Effector CD8-positive, alpha-beta T cell (primary cell): ENCODE measurements around the gene LRRC4C.
"Not testable (repeated sequence)": the region's sequence is repeated elsewhere in the genome, so short reads cannot be mapped to it uniquely, and the experiment has no call there.

Experiments
- DNase-seq: peaks from one replicate; lab custom pipeline; 2025; lab: John Stamatoyannopoulos, UW

Gene LRRC4C

GRCh38 chr11:40701027-40701426 is 758.4 kb downstream of the LRRC4C start:
- DNase-seq: no peak

- no peak for DNase-seq
Observed at GRCh38 chr11:40689823-40690222, 769.6 kb downstream of the LRRC4C start.

GRCh38 chr11:40688369-40688768 is 771.1 kb downstream of the LRRC4C start:
- no peak for DNase-seq

- DNase-seq: no peak
Observed at GRCh38 chr11:40686765-40687164, 772.7 kb downstream of the LRRC4C start.

GRCh38 chr11:40683010-40683409 is 776.4 kb downstream of the LRRC4C start:
- DNase-seq: no peak

- no peak for DNase-seq
Observed at GRCh38 chr11:40679276-40679675, 780.2 kb downstream of the LRRC4C start.

GRCh38 chr11:40647295-40647694 is 812.2 kb downstream of the LRRC4C start:
- no peak for DNase-seq

- DNase-seq: no peak
Observed at GRCh38 chr11:40642284-40642683, 817.2 kb downstream of the LRRC4C start.

- no peak for DNase-seq
Observed at GRCh38 chr11:40619654-40620053, 839.8 kb downstream of the LRRC4C start.

- no peak for DNase-seq
Observed at GRCh38 chr11:40606800-40607199, 852.7 kb downstream of the LRRC4C start.

- DNase-seq: no peak
Observed at GRCh38 chr11:40602866-40603552, 856.4 kb downstream of the LRRC4C start.

GRCh38 chr11:40597546-40598113 is 861.8 kb downstream of the LRRC4C start:
- DNase-seq: no peak

GRCh38 chr11:40573254-40573891 is 886.1 kb downstream of the LRRC4C start:
- DNase-seq: no peak

- no peak for DNase-seq
Observed at GRCh38 chr11:40569947-40570531, 889.4 kb downstream of the LRRC4C start.

GRCh38 chr11:40567392-40567791 is 892.1 kb downstream of the LRRC4C start:
- DNase-seq: no peak

- DNase-seq: no peak
Observed at GRCh38 chr11:40544162-40544561, 915.3 kb downstream of the LRRC4C start.

- DNase-seq: no peak
Observed at GRCh38 chr11:40542821-40543220, 916.6 kb downstream of the LRRC4C start.

- DNase-seq: no peak
Observed at GRCh38 chr11:40537734-40538133, 921.7 kb downstream of the LRRC4C start.

GRCh38 chr11:40522080-40522479 is 937.4 kb downstream of the LRRC4C start:
- DNase-seq: not testable (repeated sequence)

- DNase-seq: no peak
Observed at GRCh38 chr11:40517122-40517521, 942.3 kb downstream of the LRRC4C start.

- DNase-seq: no peak
Observed at GRCh38 chr11:40514124-40514523, 945.3 kb downstream of the LRRC4C start.

- no peak for DNase-seq
Observed at GRCh38 chr11:40513281-40513680, 946.2 kb downstream of the LRRC4C start.

GRCh38 chr11:40508303-40508702 is 951.1 kb downstream of the LRRC4C start:
- no peak for DNase-seq
